GM21528 (cell line): ENCODE data around the gene GNE.
"Not testable (repeated sequence)": the region's sequence is repeated elsewhere in the genome, so short reads cannot be mapped to it uniquely, and the experiment has no call there.

Experiments
- ATAC-seq: cut with Tn5 transposase; IDR thresholded peaks from one replicate; pipeline ENCODE4 v1.9.1; 2021; ENCODE audit warnings: mild to moderate bottlenecking, moderate library complexity; ENCODE audit not compliant: unreplicated experiment, low FRiP score

The GNE gene

DNA sequence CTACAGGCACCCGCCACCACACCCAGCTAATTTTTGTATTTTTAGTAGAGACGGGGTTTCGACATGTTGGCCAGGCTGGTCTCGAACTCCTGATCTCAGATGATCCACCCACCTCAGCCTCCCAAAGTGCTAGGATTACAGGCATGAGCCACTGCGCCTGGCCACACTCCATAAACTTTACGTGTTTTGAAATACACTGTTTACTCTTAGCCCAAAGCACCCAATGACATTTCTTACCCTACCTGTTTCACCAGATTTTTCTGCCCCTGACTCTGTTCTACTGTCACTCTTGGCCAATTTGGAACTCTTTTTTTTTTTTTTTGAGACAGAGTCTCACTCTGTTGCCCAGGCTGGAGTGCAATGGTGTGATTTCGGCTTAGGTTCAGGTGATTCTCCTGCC lies 15.1 kb upstream of the GNE start:
- ATAC-seq = not testable (repeated sequence)

DNA sequence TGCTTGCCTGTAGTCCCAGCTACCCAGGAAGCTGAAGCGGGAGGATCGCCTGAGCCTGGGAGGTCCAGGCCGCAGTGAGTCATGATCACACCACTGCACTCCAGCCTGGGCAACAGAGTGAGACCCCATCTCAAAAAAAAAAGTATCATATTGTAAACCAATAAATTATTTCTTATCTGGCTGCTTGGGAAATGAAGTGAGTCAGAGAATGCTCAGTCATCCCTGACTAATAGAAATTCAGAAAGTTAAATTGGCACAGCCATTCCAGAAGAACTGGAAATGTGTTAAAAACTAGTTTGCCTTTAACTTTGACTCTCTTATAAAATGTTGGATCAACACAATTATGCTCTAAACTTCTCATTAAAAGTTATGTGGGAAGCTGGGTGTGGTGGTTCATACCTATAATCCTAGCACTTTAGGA lies 9.8 kb upstream of the GNE start:
- ATAC-seq = no peak

- ATAC-seq = no peak
Observed at GRCh38 chr9:36264896-36265295, 6.6 kb upstream of the GNE start.

DNA sequence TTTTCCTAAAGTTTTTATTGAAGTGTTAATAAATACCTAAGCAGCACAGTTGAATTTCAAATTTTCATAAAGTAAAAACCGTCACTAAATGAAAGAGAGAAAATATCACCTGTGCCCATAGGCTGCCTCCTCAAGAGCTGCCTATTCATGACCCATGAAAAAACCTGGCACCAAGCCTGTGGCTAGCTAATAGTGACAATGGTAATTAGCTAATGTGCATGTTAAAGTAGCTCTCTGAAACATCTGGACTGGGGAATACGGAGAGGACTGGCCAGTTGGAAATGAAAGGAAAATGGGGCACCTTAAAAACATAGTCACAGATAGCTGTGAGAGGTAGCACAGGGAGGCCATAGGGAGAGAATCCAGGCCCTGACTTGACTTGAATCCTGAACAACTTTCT lies 5.4 kb upstream of the GNE start:
- no peak for ATAC-seq

- no peak for ATAC-seq
Observed at GRCh38 chr9:36258996-36259533, 817 bp upstream of the GNE start.

- no peak for ATAC-seq
Observed at GRCh38 chr9:36251428-36251827, 6.8 kb downstream of the GNE start.

- no peak for ATAC-seq
Observed at GRCh38 chr9:36250079-36250478, 8.2 kb downstream of the GNE start.

DNA sequence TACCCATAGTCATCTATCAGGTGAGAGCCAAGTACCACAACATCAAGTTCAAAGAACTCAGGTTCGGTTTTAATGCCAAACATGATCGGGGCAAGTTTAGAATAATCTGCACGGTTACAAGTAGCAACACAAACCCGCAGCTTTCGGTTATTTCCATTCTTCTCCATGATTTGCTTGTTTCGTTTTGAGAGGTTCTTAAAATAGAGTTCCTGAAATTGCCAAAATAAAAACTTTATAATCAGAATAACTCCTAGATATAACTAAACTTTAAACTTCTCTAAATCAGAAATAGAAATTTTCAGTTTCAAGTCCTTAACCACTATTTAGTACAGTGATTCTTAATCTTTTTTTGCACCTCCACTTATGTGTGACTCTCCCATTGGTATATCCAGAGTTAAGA lies 9.1 kb downstream of the GNE start:
- ATAC-seq = no peak

DNA sequence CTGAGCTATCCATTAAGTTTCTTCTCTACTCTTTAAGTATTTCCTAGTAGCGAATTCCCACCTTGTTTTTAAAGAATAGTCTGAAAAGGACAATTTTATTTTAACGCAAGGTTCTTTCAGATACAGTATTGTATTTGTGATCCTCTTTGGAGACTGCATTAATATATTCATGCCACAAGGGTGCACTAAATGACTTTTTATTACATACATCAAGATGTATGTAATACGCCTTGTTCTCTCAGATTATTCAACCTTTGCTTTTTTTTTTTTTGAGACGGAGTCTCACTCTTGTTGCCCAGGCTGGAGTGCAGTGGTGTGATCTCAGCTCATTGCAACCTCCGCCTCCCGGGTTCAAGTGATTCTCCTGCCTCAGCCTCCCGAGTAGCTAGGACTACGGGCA lies 10.2 kb downstream of the GNE start:
- ATAC-seq = not testable (repeated sequence)

DNA sequence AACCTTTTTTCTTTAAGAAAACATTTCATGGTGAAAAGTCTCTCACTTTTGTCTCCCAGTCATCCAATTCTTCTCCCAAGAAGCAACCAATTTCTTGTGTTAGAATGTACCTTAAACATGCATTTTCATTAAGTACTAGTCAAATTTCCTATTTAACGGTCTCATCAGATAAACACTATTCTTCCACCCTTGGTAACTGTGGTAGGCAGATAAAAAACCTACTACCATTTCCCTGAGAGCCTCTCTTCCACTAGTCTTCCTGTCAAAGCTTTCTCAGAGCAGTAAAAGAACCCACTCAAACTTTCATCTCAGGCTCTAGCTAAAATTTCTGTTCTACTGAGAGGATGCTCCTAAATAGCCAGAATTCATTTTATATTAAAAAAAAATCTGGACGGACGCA lies 10.9 kb downstream of the GNE start:
- ATAC-seq = no peak

DNA sequence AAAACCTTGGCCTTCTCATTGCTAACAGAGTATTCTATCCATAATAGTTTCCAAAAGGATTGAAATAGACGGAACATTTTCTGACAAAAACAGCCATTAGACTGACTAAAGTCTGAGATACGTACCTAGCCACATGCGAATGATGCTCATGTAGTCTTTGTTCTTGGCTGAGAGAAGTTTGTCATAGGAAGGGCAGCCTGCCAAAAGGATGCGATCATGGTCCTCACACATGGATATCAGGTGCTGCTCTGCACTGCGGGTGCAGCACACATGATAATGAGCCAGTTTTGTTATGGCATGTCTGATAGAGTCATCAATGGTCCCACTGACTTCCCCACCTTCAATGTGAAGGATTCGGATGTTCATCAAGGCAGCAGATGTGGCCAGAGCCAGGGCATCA lies 12.3 kb downstream of the GNE start:
- ATAC-seq = no peak

DNA sequence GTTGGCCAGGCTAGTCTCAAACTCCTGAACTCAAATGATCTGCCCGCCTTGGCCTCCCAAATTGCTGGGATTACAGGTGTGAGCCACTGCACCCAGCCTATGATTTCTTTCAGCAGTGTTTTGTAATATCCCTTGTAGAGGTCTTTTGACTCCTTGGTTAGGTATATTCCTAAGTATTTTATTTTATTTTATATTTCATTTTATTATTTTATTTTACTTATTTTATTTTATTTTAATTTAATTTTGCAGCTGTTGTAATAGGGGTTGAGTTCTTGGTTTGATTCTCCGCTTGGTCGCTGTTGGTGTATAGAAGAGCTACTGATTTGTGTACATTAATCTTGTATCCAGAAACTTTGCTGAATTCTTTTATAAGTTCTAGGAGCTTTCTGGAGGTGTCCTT lies 18.6 kb downstream of the GNE start:
- not testable (repeated sequence) for ATAC-seq

DNA sequence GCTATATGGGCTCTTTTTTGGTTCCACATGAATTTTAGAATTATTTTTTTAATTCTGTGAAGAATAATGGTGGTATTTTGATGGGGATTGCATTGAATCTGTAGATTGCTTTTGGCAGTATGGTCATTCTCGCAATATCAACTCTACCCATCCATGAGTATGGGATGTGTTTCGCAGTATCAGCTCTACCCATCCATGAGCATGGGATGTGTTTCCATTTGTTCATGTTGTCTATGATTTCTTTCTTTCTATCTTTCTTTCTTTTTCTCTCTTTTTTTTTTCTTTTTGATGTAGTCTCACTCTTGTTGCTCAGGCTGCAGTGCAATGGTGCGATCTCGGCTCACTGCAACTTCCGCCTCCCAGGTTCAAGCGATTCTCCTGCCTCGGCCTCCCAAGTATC lies 19.0 kb downstream of the GNE start:
- not testable (repeated sequence) for ATAC-seq

- no peak for ATAC-seq
Observed at GRCh38 chr9:36237230-36237629, 21.0 kb downstream of the GNE start.

- no peak for ATAC-seq
Observed at GRCh38 chr9:36222449-36222848, 35.8 kb downstream of the GNE start.

DNA sequence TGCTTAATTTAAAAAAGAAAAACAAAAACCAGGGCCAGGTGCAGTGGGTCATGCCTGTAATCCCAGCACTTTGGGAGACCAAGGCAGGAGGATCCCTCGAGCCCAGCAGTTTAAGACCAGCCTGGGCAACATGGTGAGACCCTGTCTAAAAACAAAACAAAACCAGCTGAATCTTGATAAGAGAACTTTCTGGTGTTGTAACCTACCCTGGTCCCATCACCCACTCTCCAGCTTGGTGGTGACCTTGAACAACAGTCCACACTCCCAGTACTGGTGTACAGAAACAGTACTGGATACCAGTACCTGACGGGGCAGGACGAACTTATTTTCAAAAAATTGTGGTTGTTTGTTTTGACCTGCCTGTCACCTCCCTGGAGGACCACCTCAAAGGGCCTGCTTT lies 36.6 kb downstream of the GNE start:
- ATAC-seq = no peak

DNA sequence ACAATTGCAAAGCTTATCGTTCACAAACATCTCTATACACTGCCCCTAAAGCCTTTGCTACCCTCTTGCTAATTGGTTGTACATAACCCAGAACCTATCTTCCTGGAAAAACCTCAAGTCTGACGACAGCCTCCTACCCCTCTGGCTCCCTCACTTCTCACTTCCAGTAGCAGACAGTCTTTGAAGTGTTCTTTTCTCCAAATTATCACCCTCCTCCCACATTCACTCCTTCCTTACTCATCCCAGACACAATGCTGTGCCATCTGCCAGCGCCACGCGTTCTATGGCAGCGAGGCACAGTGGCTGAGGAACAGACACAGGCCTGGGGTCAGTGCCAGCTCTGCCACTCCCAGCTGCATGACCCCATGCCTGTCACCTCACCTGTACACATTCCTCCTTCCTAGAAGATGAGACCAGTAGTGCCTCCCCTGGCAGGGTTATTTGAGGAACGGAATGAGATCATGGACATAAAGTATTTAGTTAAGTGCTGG lies 39.8 kb downstream of the GNE start:
- ATAC-seq = no peak

DNA sequence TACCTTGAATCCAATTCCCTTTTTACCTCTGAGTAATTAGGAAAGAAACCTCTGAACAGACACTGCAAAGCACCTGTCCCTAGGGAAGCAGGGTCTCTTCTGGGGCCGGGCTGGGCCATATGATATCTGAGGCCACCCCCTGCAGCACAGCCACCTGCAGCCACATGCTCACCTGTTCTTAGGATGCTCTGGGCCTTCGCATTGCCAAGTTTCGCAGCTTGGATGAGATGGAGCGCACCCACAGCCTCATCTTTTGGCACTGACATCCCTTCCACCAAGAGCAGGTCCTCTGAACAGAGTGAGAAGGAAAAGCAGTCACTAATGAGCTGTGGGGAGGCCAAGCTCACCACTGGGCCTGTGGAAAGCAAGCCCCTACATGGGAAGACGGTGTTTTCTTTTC lies 40.2 kb downstream of the GNE start:
- ATAC-seq = no peak

GRCh38 chr9:36217256-36217968 lies 40.8 kb downstream of the GNE start:
- no peak for ATAC-seq

- no peak for ATAC-seq
Observed at GRCh38 chr9:36214571-36214970, 43.7 kb downstream of the GNE start.

- ATAC-seq = no peak
Observed at GRCh38 chr9:36213989-36214388, 44.3 kb downstream of the GNE start.

- ATAC-seq = no peak
Observed at GRCh38 chr9:36213387-36213786, 44.9 kb downstream of the GNE start.
